HG02943 (cell line): ENCODE measurements around the gene MTRF1L.

ENCODE experiments used
- ATAC-seq: cut with Tn5 transposase; IDR thresholded peaks from one replicate; pipeline ENCODE4 v1.9.1; 2021; ENCODE audit warnings: mild to moderate bottlenecking, low read depth, moderate library complexity; ENCODE audit not compliant: unreplicated experiment

Gene MTRF1L, protein sequence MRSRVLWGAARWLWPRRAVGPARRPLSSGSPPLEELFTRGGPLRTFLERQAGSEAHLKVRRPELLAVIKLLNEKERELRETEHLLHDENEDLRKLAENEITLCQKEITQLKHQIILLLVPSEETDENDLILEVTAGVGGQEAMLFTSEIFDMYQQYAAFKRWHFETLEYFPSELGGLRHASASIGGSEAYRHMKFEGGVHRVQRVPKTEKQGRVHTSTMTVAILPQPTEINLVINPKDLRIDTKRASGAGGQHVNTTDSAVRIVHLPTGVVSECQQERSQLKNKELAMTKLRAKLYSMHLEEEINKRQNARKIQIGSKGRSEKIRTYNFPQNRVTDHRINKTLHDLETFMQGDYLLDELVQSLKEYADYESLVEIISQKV

DNA sequence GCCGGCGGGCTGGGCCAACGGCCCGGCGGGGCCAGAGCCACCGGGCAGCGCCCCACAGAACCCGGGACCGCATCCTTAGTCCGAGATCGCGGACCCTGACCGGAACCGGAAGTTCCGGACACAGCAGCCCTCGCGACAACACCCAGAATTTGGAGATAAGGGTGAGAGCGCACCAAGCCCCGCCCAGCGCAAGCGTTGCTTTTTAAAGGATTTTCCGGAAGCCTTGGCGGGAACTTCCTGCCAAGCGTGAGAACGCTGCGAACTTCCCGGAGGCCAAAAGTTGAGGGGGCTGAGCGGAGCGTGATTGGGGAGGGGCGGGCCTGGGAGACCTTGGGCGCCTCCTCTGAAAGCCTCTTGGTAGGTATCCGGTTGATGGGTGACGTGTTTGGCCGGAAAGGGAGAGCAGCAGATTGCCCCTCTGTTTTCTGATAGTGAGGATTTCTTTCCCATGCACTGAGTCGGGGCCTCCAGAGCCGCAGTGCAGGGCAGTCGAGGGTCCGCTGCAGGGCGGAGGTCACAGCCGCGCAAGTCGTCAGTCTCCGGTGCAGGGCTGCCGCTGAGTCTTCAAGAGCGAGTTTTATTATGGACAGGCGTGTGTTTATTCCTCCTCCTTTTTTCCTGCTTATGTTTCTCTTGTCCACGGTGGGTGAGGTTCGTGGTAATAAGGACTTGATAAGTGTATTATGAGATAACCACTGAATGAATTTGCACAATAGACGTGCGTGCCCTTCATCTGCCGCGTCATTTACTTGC is at the start of gene MTRF1L:
TSS of gene MTRF1L (minus strand) at position 97 of the 753 bp plus-strand sequence. CDS start at position 73, 24 bp downstream.
- peak; percentile 94 for ATAC-seq

DNA sequence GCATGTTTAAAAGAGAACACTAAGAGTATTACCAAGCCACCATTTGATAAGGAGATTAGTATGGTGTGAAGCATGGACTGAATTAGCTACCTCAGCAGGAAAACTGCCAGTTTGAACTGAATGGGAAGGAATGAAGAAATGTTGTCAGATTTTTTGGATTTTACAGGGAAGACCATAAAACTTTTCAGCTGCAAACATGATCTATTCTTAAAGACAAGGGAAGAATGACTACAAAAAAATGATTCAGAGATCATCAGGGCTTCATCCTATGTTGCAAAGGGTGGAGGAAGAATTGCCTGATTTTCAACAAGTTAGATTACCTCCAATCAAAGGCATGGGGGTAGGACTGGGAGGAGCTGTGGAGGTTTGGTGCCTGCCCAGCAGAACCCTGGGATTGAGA is 49.3 kb upstream of the MTRF1L start:
- ATAC-seq: no peak

DNA sequence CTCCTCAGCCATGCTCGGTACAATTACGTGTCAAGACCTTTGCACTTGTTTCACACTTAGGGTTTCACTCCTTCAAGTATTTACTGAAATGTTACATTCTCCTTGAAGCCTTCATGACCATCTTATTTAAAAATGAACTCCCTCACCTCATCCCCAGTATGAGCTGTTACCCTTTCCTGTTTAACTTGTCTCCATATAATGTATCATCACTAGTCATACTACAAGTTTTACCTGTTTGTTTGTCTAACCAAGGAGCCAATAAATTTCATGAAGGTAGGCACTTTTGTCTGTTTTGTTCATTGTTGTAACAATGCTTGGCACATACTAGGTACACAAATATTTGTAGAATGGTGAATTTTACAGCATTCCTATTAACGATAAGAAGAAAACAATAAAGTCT is 46.1 kb upstream of the MTRF1L start:
- ATAC-seq: no peak

DNA sequence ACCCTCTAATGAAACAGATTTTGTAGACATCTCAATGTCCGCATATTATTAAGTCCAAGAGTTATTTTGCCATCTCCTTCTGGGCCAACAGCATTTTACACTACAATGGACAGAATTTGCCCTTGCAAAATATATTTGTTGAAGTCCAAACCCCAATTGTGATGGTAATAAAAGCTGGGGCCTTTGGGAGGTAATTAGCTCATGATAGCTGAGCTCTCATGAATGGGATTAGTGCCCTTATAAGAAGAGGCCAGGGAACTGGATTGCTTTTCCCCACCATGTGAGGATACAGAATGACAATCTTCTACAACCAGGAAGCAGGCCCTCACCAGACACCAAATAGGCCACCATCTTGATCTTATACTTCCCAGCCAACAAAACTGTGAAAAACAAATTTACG is 44.9 kb upstream of the MTRF1L start:
- ATAC-seq: no peak

DNA sequence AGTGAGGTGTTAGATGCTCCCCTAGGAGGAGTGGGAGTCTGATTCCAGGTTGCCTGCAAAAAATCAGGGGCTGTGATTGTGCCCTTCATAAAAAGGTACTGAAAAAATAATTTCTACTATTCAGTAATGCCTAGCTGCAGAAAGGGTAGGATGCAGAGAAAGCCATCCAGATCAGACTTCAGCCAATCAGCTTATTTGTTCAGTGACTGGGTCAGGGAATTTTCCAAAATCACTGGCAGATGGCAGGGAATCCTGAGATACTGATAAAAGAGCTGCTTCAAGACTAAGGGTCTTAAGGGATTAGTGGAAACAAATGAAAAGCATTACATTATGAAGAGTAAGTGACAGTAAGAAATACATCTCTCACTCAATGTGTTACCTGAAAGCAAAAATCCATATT is 42.8 kb upstream of the MTRF1L start:
- ATAC-seq: no peak

- ATAC-seq: no peak
Observed at GRCh38 chr6:153044295-153044694, 41.8 kb upstream of the MTRF1L start.

DNA sequence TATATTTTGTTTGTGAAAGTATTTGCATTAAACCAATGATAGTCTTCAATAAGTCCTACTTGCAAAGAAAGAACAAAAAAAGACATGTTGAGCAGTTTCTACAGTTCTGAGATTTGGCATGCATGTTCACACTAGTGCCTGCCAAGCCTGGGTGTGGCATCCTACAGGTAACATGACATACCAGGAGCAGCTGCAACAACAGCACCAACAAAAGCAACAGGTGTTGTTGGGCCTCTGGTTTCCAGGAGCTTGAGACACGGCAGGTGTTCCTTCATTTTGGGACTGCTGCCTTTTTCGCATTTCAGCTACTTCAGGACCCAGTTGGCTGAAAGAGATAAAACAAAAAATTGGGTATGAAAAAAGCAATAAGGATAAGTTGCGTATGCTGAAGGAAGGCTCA is 41.2 kb upstream of the MTRF1L start:
- no peak for ATAC-seq

DNA sequence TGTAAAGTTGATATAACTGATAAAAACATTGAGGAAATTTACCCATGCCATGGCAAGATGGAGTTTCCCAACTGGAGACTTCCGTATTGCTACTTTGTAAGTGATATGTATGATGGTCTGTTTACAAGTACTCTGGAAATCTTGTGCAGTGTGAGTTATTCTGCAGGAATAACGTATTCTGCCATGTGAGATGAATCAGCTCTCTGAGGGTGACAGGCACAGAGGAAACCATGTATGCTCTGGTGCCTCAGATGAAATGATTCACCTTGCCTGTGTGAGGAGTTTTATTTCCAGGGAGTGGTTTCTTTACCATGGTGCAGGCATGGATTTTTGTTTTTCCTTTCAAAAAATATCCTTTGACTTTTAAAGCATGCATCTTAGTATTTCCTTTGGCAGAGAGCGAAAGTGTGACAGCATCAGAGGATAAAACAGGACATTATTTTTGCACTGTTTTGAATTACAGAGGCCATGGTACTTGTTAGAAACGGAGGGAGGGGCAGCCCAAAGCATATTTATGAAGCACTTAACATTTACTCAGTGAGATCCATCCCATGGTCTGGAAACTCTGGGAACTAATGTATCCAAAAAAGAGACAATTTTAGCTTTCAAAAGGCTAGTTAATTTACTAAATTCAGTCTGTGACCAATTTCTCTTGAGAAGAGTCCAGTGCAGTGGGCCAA is 36.0 kb upstream of the MTRF1L start:
- ATAC-seq: no peak

DNA sequence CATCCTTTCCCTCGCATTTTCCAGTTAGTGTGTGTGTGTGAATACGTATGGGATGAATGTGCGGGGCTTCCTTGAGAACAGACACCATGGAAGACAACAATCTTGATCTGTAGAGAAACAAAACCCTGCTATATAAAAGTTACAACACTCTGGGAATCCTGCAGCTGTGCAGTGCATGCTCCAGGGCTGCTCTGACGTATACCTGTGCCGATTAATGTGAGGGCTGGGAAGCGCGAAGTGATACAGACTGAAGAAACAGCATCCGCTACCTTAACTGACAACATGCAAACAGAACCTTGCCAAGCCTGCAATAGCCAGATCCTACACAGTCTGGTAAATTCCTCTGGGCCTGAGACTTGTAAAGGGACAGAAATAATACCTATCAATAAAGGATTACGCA is 31.6 kb upstream of the MTRF1L start:
- ATAC-seq: no peak

DNA sequence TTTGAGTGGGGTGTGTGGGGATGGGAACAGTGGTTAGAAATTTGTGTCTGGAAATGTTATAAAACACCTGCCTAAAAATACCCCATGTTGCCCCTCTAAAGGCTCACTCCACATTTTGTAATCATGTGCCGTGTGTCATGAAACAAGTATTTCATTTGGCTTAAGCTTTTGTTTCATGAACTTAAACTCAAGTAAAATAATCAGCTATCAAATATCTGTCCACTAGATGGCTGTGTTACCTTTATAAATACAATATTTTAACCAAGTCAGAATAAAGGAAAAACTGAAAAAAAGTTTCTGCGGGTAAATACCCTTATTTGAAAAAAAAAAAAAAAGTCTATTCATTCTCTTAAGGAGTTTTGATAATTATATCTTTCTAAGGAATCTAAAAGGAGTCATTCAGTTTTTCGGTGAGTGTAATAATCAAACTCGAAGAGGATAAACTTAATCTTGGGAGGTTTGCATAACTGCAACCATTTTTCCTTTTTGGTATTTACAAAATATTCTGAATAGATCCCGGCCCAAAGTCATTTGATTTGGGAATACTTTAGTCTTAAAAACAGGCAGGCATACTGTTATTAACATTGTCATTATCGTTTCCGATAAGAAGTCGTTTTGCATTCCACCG is 29.9 kb upstream of the MTRF1L start:
- ATAC-seq: no peak

DNA sequence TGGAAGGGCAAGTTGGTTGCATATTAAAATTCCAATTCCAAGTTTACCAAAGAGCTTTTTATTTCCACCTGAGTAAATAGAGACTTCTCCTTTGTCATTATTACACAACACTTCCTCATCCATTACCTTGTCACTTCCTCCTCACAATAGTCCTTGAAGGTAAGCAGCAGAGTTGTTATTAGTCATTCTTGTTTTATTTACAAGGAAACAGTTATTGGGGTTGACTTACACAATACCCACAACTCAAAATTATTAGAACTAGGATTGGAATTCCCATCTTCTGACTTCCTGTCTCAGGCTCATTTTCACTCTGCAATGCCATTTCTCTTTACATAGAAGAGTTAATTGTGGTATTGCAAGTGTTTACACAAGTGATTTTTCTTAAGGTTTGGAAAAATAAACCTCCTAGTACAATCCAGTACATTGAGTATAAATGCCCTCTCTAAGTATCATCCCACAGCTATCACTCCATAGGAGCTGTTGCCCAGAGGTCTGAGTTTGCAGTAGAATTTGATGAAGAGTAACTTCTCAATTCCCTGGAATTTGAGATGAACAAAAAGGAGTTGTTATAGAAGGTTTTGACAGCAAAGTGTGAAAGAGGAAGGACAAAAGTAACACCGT is 28.9 kb upstream of the MTRF1L start:
- no peak for ATAC-seq

- no peak for ATAC-seq
Observed at GRCh38 chr6:153028963-153029362, 26.5 kb upstream of the MTRF1L start.

DNA sequence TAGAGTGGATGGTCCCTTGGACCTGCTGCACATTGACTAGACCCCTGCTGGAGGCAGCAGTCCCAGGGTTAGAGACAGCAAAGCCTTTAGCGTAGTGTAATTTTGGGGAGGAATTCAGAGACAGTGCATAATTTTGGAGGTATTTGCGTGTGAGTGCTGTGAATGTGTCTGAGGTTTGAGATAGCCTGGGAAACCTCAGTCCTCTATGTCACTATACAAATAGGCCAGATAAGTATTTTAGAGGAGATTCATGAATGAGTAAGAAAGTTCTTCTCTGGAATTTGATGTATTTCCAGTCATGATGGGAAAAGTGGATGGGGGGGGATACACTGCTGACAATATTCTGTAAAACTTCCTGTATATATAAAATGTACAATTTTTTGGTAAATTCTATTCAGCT is 25.8 kb upstream of the MTRF1L start:
- no peak for ATAC-seq

- no peak for ATAC-seq
Observed at GRCh38 chr6:153027480-153027879, 25.0 kb upstream of the MTRF1L start.

DNA sequence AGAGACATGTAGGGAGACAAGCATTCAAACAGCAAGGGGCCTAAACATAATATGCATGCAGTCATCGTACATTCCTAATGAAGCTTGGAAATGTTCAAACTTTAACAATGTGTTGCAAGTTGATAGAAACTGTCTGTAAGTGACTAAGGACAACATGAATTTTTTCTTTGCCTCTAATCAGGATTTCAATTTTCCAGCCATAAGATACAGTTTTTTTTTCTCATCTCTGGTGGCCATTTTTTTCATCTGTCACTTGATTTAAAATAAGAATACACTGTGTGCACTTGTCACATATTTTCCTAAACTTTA is 22.2 kb upstream of the MTRF1L start:
- no peak for ATAC-seq

GRCh38 chr6:153023977-153024708 is 21.6 kb upstream of the MTRF1L start:
- ATAC-seq: peak; percentile 100

- no peak for ATAC-seq
Observed at GRCh38 chr6:153018355-153018754, 15.8 kb upstream of the MTRF1L start.

- no peak for ATAC-seq
Observed at GRCh38 chr6:153016846-153017245, 14.3 kb upstream of the MTRF1L start.

DNA sequence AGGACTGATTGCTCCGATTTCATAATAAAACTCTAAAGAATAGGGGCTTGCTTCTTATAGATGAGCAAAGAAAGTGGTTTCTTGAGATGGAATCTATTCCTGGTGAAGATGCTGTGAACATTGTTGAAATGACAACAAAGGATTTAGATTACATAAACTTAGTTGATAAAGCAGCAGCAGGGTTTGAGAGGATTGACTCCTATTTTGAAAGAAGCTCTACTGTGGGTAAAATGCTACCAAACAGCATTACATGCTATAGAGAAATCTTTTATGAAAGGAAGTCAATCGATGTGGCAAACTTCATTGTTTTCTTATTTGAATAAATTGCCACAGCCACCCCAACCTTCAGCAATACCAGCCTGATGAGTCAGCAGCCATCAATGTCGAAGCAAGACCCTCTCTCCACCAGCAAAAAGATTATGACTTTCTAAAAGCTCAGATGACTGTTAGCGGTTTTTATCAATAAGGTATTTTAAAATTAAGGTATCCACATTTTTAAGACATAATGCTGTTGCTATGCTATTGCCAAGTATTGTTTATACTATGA is 12.7 kb upstream of the MTRF1L start:
- no peak for ATAC-seq

GRCh38 chr6:153013438-153013837 is 10.9 kb upstream of the MTRF1L start:
- no peak for ATAC-seq
